22Rv1 (cell line): ENCODE measurements around the gene SLC22A1.

Source experiments
- ZFX ChIP-seq: fragments of 450-650 bp; IDR thresholded peaks from 2 replicates; pipeline ENCODE4 v1.6.1; 2017; ENCODE audit warnings: antibody characterized with exemption, borderline replicate concordance
- TF ChIP-seq, protein P1 (sequence below): fragments of 450-650 bp; IDR thresholded peaks from 2 replicates; pipeline ENCODE4 v1.5.1; 2017; ENCODE audit warnings: mild to moderate bottlenecking

DNA sequence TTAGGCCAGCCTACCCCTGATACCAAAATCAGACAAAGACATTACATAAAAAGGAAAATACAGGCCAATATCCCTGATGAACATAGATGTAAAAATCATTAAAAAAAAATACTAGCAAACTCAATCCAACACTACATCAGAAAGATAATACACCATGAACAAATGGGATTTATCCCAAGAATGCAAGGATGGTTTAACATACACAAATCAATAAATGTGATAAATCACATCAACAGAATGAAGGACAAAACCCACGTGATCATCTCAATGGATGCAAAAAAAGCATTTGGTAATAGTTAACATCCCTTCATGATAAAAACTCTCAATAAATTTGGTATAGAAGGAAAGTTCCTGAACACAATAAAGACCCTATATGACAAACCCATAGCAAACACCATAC is 73.2 kb downstream of the SLC22A1 start:
- TF ChIP-seq, protein P1, sequence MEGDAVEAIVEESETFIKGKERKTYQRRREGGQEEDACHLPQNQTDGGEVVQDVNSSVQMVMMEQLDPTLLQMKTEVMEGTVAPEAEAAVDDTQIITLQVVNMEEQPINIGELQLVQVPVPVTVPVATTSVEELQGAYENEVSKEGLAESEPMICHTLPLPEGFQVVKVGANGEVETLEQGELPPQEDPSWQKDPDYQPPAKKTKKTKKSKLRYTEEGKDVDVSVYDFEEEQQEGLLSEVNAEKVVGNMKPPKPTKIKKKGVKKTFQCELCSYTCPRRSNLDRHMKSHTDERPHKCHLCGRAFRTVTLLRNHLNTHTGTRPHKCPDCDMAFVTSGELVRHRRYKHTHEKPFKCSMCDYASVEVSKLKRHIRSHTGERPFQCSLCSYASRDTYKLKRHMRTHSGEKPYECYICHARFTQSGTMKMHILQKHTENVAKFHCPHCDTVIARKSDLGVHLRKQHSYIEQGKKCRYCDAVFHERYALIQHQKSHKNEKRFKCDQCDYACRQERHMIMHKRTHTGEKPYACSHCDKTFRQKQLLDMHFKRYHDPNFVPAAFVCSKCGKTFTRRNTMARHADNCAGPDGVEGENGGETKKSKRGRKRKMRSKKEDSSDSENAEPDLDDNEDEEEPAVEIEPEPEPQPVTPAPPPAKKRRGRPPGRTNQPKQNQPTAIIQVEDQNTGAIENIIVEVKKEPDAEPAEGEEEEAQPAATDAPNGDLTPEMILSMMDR, result no peak
- no peak for TF ChIP-seq ZFX
